Hindlimb muscle (tissue), 1 donor: ENCODE data around the gene METTL21A. TPM values are rescaled to one million over a fixed set of nuclear protein-coding genes. Genes with fewer than 3 reads are reported as not detected.

ENCODE experiments used
- DNase-seq: peaks from one replicate; pipeline ENCODE4 v3.0.0-alpha.2; 2013
- polyA plus RNA-seq: library from polyadenylated mRNA; unstranded; fragments of 120-200 nt; gene quantifications from one replicate; pipeline ENCODE4 v1.2.1, GENCODE V29; 2013; ENCODE audit not compliant: insufficient read length

Gene METTL21A
- polyA plus RNA-seq, 1 donor: 15.3 TPM

DNA sequence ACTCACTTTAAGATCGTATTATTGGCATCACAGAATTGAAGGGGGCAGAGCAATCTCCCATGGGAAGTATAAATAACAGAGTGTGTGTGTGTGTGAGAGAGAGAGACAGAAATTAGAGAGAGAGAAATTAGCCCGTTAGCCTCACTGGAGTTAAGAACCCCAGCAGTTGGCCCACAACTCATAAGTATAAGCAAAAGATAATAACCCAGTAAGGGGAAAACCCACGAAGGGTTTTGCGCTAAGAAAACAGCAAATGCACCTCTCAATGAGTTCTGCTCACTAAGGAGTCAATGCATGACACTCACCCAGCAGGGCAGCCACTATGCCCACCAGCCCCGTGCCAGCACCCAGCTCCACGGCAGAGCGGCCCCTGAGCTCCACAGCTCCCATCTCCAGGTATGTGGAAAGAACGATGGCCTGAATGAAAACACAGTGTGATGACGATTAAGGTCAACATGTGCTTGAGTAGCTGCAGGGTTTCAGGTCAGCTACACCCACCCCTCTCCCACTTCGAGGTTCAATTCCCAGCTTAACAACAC is 3.6 kb downstream of the METTL21A start:
- no peak for DNase-seq

DNA sequence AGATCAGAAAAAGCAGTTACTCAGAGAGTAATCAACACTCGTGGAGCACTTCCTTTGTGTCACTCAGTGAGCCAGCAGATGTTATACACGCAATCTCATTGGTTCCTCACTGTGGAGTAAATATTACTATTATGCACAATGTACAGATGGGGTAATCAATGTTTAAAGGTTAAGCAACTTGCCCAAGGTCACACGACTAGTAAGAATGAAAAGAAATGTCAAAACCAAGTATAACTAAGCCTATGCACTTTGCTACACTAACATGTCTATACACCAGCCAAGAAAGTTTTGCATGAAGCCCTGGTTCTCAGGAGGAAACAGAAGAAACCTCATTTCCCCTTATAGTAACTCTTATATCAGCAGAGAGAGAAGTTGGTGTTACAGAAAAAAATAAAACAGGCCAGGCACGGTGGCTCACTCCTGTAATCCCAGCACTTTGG is 5.4 kb downstream of the METTL21A start:
- no peak for DNase-seq

DNA sequence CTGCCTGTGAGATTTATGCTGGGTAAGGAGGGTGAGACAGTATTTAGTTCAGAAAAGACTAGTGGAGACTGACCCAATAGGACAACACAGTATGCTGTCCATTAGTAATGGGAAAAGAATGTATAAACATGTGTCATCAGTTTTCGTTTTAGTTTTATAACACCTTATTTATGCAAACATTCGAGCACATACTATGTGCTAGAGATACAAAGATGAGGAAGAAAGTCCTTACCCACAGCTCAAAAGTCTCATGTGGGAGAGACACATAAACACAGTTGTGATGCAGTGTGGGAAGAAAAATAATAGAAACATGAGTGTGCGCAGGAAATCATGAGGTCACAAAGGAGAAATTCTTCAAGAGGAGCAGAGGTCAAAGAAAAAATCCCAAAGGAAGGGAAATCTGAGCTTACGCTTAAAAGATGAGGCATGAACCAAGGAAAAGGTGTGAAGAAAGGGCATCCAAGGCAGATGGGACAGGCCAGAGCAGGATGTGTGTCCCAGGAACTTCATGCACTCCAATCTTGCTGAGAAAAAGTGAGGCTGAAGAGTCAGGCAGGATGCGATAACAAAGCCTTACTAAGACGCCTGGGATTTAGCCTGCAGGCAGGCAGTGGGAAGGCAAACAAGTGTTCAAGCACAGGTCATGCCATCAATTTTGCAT is 8.1 kb downstream of the METTL21A start:
- DNase-seq: no peak

GRCh38 chr2:207616185-207616584 is 9.0 kb downstream of the METTL21A start:
- DNase-seq: no peak

GRCh38 chr2:207614824-207615223 is 10.4 kb downstream of the METTL21A start:
- no peak for DNase-seq

- DNase-seq: no peak
Observed at GRCh38 chr2:207612714-207613113, 12.5 kb downstream of the METTL21A start.

- DNase-seq: no peak
Observed at GRCh38 chr2:207606829-207607228, 18.4 kb downstream of the METTL21A start.

GRCh38 chr2:207606399-207606798 is 18.8 kb downstream of the METTL21A start:
- DNase-seq: no peak

- no peak for DNase-seq
Observed at GRCh38 chr2:207603486-207603885, 21.7 kb downstream of the METTL21A start.

- no peak for DNase-seq
Observed at GRCh38 chr2:207601774-207602173, 23.4 kb downstream of the METTL21A start.

DNA sequence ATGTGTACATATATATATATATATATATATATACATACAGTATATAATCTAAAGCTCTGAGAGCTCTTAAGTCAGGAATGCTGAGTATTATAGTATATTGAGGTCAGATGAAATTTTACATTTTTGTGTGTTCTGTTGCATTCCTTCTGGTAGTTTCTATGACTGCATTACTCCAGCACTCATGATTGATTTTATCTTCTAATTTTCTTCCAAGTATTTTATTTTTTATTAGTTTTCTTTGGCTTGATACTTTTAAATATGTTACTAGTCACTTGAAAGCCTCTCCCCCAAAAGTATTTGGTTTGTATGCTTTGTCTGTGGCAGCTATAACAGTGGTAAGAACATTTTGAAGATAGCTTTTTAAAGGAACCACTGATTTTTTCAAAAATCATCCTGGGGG is 25.0 kb downstream of the METTL21A start:
- DNase-seq: no peak

DNA sequence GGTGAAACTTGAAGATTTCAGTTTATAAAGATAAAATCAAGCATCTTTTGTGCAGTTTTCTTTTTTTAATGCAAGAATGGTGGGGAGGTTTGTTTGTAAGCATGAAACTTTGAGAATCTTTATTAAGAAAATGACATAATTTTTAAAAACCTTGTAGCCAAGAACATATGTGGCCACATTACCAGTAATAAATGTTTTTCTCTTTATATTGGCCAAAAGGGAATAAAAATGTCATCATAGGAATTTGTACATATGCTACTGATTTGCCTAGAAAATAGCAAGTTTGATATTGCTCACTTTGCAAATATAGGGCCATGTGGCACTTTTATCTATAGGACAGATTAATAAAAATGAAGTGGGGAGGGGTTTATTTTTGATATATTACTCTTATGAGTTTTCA is 25.6 kb downstream of the METTL21A start:
- DNase-seq: no peak

GRCh38 chr2:207594731-207595130 is 30.5 kb downstream of the METTL21A start:
- no peak for DNase-seq

GRCh38 chr2:207594264-207594663 is 30.9 kb downstream of the METTL21A start:
- DNase-seq: no peak

DNA sequence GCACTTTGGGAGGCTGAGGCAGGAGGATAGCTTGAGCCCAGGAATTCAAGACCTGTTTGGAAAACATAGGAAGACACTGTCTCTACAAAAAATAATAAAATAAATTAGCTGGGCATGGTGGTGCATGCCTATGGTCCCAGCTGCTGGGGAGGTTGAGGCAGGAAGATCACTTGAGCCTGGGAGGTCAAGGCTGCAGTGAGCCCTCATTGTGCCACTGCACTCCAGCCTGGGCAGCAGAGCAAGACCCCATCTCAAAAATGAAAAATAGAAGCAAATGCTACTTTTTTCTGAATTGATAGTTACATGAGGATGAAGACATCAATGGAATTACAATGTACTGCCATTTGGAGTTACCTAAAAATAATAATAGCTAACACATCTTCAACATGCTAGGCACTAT is 31.9 kb downstream of the METTL21A start:
- no peak for DNase-seq

DNA sequence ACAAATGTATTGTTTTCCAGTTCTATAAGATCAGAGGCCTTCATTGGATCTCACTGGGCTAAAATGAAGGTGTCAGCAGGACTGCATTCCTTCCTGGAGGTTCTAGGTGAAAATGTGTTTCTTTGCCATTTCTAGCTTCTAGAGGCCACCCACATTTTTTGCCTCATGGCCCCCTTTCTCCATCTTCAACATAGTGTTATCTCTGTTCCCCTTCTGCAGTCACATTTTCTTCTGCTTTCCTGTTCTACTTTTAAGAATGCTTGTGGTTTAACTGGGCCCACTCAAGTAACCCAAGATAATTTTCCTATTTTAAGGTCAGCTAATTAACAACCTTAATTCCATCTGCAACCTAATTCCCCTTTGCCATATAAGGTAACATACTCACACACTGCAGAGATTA is 36.1 kb downstream of the METTL21A start:
- DNase-seq: no peak

GRCh38 chr2:207587305-207587704 is 37.9 kb downstream of the METTL21A start:
- no peak for DNase-seq

- no peak for DNase-seq
Observed at GRCh38 chr2:207584952-207585351, 40.2 kb downstream of the METTL21A start.

GRCh38 chr2:207571370-207571769 is 53.8 kb downstream of the METTL21A start:
- no peak for DNase-seq

DNA sequence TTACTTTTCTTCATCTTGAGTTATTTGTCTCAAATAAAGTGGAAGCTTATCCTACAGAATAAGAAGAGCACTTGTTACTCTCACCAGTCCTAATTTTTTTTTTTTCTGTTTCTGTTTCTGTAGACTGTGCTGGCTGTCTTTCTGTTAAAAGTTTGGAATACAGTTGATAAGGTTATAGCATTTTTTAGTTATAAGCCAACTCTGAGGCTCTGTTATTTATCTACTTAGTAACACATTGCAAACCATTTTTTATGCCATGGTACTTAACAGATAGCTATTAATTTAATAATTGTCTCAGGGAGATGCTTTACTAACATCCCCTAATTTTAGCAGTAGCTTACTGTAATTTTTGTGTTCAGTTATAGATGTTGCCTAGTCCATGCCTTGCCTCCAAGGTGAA is 57.5 kb downstream of the METTL21A start:
- DNase-seq: no peak

DNA sequence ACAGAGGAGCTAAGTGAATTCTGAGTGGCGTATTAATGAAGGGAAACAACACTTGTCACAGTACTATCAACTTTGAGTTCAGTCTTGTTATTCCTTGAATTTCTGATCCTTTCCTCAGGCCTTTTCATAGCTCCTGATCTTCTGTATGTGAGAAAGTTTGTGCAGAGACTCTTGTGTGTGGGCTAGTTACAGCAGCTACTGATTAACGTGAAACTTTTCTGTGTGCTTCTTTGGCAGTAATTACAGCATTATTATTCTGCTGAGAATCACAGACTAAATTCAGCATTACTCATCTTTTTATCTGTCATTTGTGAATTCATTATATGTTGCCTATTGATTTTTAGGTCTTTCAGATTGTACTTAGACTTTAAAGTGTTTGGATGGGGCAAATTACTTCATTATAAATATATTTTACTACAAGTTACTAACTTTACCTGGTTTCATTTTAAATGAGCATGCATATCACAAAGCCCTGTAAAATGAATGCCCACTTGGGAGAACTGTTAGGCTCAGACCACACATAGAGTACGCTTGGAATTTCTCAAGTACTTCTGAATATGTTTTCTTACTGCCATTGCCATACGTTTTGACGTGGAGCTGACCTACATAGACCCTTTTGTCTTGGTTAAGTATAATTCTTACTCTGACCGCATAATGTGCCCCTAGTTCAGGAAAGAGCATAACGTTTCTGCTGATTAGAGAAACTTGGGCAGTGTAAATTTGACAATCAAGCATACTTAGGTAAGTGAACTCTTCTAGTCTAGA is 59.3 kb downstream of the METTL21A start:
- DNase-seq: no peak
